GM23338 (cell line): ENCODE results near the gene ASB1. TPM values are rescaled to one million over a fixed set of nuclear protein-coding genes. Genes with fewer than 3 reads are reported as not detected.

Source experiments
- ATAC-seq: fragments of 200-7000 bp; cut with Tn5 transposase; 3 replicates; pipeline ENCODE4 v1.9.1; 2020
- DNase-seq: peaks from one replicate; pipeline ENCODE4 v3.0.0-alpha.2; 2015; ENCODE audit warnings: low spot score
- H2AFZ ChIP-seq: fragments of 200-600 bp; sonication (generic); 2 replicates; pipeline ENCODE4 v1.8.0; 2016; ENCODE audit warnings: antibody characterized with exemption, mild to moderate bottlenecking, moderate library complexity
- H3F3A ChIP-seq: fragments of 200-600 bp; sonication (generic); replicated peaks from 2 replicates; pipeline ENCODE4 v1.8.0; 2017; ENCODE audit warnings: antibody characterized with exemption, mixed run types, low read depth
- H3K27ac ChIP-seq: fragments of 200-600 bp; sonication (generic); 2 replicates; pipeline ENCODE4 v1.6.1; 2016; ENCODE audit warnings: low read depth
- H3K27me3 ChIP-seq: fragments of 200-600 bp; sonication (generic); 2 replicates; pipeline ENCODE4 v1.8.0; 2016; ENCODE audit warnings: mild to moderate bottlenecking, mixed run types, moderate library complexity; ENCODE audit not compliant: insufficient read depth
- H3K36me3 ChIP-seq: fragments of 200-600 bp; sonication (generic); 2 replicates; pipeline ENCODE4 v1.8.0; 2016; ENCODE audit warnings: mild to moderate bottlenecking; ENCODE audit not compliant: insufficient read depth
- H3K4me1 ChIP-seq: fragments of 200-600 bp; sonication (generic); 2 replicates; pipeline ENCODE4 v1.8.0; 2016; ENCODE audit warnings: mild to moderate bottlenecking, moderate library complexity; ENCODE audit not compliant: insufficient read depth
- H3K4me2 ChIP-seq: fragments of 200-600 bp; sonication (generic); 2 replicates; pipeline ENCODE4 v1.7.1; 2017; ENCODE audit warnings: mixed run types
- H3K4me3 ChIP-seq: fragments of 200-600 bp; sonication (generic); 2 replicates; pipeline ENCODE4 v1.6.1; 2016; ENCODE audit warnings: mixed run types
- H3K79me2 ChIP-seq: fragments of 200-600 bp; sonication (generic); replicated peaks from 2 replicates; pipeline ENCODE4 v1.8.0; 2017; ENCODE audit warnings: mild to moderate bottlenecking; ENCODE audit not compliant: insufficient read depth
- H3K9me2 ChIP-seq: fragments of 200-600 bp; sonication (generic); 2 replicates; pipeline ENCODE4 v1.8.0; 2017; ENCODE audit not compliant: insufficient read depth
- H4K20me1 ChIP-seq: fragments of 200-600 bp; sonication (generic); replicated peaks from 2 replicates; pipeline ENCODE4 v1.8.0; 2017; ENCODE audit warnings: mild to moderate bottlenecking; ENCODE audit not compliant: insufficient read depth
- H3K27ac Mint-ChIP-seq: 2 replicates; pipeline ENCODE4 v1.8.0; 2020; ENCODE audit warnings: inconsistent platforms, mild to moderate bottlenecking, moderate library complexity, mixed read lengths
- H3K27me3 Mint-ChIP-seq: 3 replicates; pipeline ENCODE4 v1.8.0; 2022; ENCODE audit warnings: low read depth, mild to moderate bottlenecking, moderate library complexity, mixed read lengths, inconsistent platforms; ENCODE audit not compliant: insufficient read depth, poor library complexity
- H3K36me3 Mint-ChIP-seq: 3 replicates; pipeline ENCODE4 v1.8.0; 2021; ENCODE audit warnings: low read depth, mild to moderate bottlenecking, inconsistent platforms, moderate library complexity, mixed read lengths
- H3K4me1 Mint-ChIP-seq: 3 replicates; pipeline ENCODE4 v1.8.0; 2020; ENCODE audit warnings: mild to moderate bottlenecking, inconsistent platforms, mixed read lengths
- H3K4me3 Mint-ChIP-seq: 3 replicates; pipeline ENCODE4 v1.8.0; 2021; ENCODE audit warnings: moderate library complexity, mild to moderate bottlenecking, inconsistent platforms, mixed read lengths
- H3K9me3 Mint-ChIP-seq: 3 replicates; pipeline ENCODE4 v1.8.0; 2020; ENCODE audit warnings: moderate library complexity, mild to moderate bottlenecking, inconsistent platforms, mixed read lengths
- CTCF ChIP-seq, 2 experiments: fragments of 200-600 bp in 1 of 2; sonication (generic) in 1 of 2; conservative IDR thresholded peaks; 2 replicates each; pipeline versions ENCODE4 v1.5.1 to v1.6.1; 2016 to 2017; ENCODE audit warnings: antibody characterized with exemption in 2 of 2, low read depth in 2 of 2, mild to moderate bottlenecking in 2 of 2, moderate library complexity in 1 of 2
- ETS1 ChIP-seq: IDR thresholded peaks from 2 replicates; pipeline ENCODE4 v1.6.1; 2016; ENCODE audit warnings: antibody characterized with exemption
- EZH2 ChIP-seq: fragments of 200-600 bp; sonication (generic); IDR thresholded peaks from one replicate; pipeline ENCODE4 v1.8.0; 2017; ENCODE audit warnings: antibody characterized with exemption, mild to moderate bottlenecking, low read depth; ENCODE audit not compliant: unreplicated experiment
- JUNB ChIP-seq: IDR thresholded peaks from one replicate; pipeline ENCODE4 v1.6.1; 2016; ENCODE audit warnings: antibody characterized with exemption; ENCODE audit not compliant: unreplicated experiment
- NANOG ChIP-seq: IDR thresholded peaks from 2 replicates; pipeline ENCODE4 v1.6.1; 2016; ENCODE audit warnings: antibody characterized with exemption, borderline replicate concordance
- POLR2AphosphoS5 ChIP-seq: IDR thresholded peaks from 2 replicates; pipeline ENCODE4 v1.6.1; 2016; ENCODE audit warnings: antibody characterized with exemption, low read depth
- STAT1 ChIP-seq: IDR thresholded peaks from one replicate; pipeline ENCODE4 v1.6.1; 2016; ENCODE audit warnings: antibody characterized with exemption; ENCODE audit not compliant: unreplicated experiment
- ZNF114 ChIP-seq: fragments of 250-450 bp; sonication (Bioruptor Pico); IDR thresholded peaks from 2 replicates; pipeline ENCODE4 v1.5.0; 2020; ENCODE audit warnings: mild to moderate bottlenecking, moderate library complexity
- ZNF331 ChIP-seq: fragments of 250-450 bp; sonication (Bioruptor Pico); IDR thresholded peaks from 2 replicates; pipeline ENCODE4 v1.5.0; 2020; ENCODE audit warnings: low read depth, mild to moderate bottlenecking, moderate library complexity
- ZNF462 ChIP-seq: fragments of 250-450 bp; sonication (Bioruptor Pico); IDR thresholded peaks from 2 replicates; pipeline ENCODE4 v1.5.0; 2020; ENCODE audit warnings: mild to moderate bottlenecking, moderate library complexity
- polyA plus RNA-seq: library from polyadenylated mRNA; unstranded; fragments of >200 nt; fragmentation: Nextera tagmentation; extraction: Ambion mirVana; gene quantifications from 2 replicates; pipeline ENCODE4 v1.2.1, GENCODE V29; 2016
- total RNA-seq: library from RNA; depleted of rRNA; stranded (reverse); fragments of >200 nt; shearing (Covaris generic); gene quantifications from 2 replicates; pipeline ENCODE4 v1.2.3, GENCODE V29; 2014

ASB1 gene
- total and polyA plus RNA-seq, 2 experiments from 2014 or later: 21.5 to 23.9 TPM

- no peak for TF ChIP-seq ZNF114 (CRISPR knock-in tag)
- Histone ChIP-seq H3K36me3 (no peaks in the 10 kb centered on the region), H3K4me2 (no peak overlapping the region), H2AFZ (no peak overlapping the region), H3K27me3 (no peaks in the 10 kb centered on the region), H4K20me1 (no peaks in the 10 kb centered on the region), H3K9me2 (no peaks in the 10 kb centered on the region), H3K27ac (no peak overlapping the region), H3K4me1 (no peaks in the 10 kb centered on the region), H3F3A (no peaks in the 10 kb centered on the region), H3K4me3 (no peak overlapping the region), H3K79me2 (no peaks in the 10 kb centered on the region)
- H3K27me3 Mint-ChIP-seq: no peaks in the 10 kb centered on the region
- peaks cover 10% of the 10 kb centered on the region; the same call in 2 of the 3 replicates for H3K9me3 Mint-ChIP-seq
- H3K4me3 Mint-ChIP-seq: no peak overlapping the region
- no peaks in the 10 kb centered on the region for H3K36me3 Mint-ChIP-seq
- no peaks in the 10 kb centered on the region for H3K4me1 Mint-ChIP-seq
- no peak for ATAC-seq
- no peak for DNase-seq
- no peak overlapping the region for H3K27ac Mint-ChIP-seq
Observed at GRCh38 chr2:238457927-238458324, 31.2 kb downstream of the ASB1 start.

- Histone ChIP-seq H3K9me2 (no peaks in the 10 kb centered on the region), H3K4me3 (no peak overlapping the region), H3K27ac (no peak overlapping the region), H3K79me2 (no peaks in the 10 kb centered on the region), H2AFZ (no peak overlapping the region), H4K20me1 (no peaks in the 10 kb centered on the region), H3K36me3 (no peaks in the 10 kb centered on the region), H3K4me1 (no peaks in the 10 kb centered on the region), H3F3A (no peaks in the 10 kb centered on the region), H3K4me2 (no peak overlapping the region), H3K27me3 (no peaks in the 10 kb centered on the region)
- Mint-ChIP-seq H3K9me3 (peaks cover 10% of the 10 kb centered on the region; the same call in 2 of the 3 replicates), H3K27ac (no peak overlapping the region), H3K36me3 (no peaks in the 10 kb centered on the region), H3K4me3 (no peak overlapping the region), H3K27me3 (no peaks in the 10 kb centered on the region), H3K4me1 (no peaks in the 10 kb centered on the region)
- no peak for ATAC-seq
- no peak for DNase-seq
- TF ChIP-seq ZNF114 (CRISPR knock-in tag) (no peak), EZH2 (no peak), CTCF (conservative IDR thresholded peaks at IDR 0.05; ENCODE audit: low read depth in 2 of 2) (no peak), STAT1 (no peak), ZNF331 (CRISPR knock-in tag) (no peak), JUNB (no peak), POLR2AphosphoS5 (no peak), ETS1 (no peak), NANOG (no peak), ZNF462 (CRISPR knock-in tag) (no peak)
Observed at GRCh38 chr2:238458651-238459050, 31.9 kb downstream of the ASB1 start.
